Pancreas (tissue), 10 donors: ENCODE results near the gene SLC12A6. TPM values are rescaled to one million over a fixed set of nuclear protein-coding genes. Genes with fewer than 3 reads are reported as not detected.

Experiments
- ATAC-seq, 4 donors: fragments of 200-7000 bp; cut with Tn5 transposase; one replicate each; pipeline versions ENCODE4 v1.8.0 to v1.9.1; 2020; ENCODE audit warnings: mild to moderate bottlenecking in 4 of 4, moderate library complexity in 4 of 4
- DNase-seq, 6 donors: peaks; one replicate each; pipeline ENCODE4 v3.0.0-alpha.2; 2020
- FAIRE-seq: peaks from 2 replicates; lab custom pipeline; 2012; peaks lifted over from hg19 to GRCh38; lab: Jason Lieb, UNC
- H3K27ac ChIP-seq, 4 donors: fragments of 200-600 bp; sonication (generic); 1 replicate in 3 of 4; 2 replicates in 1 of 4; pipeline versions ENCODE4 v1.5.0 to v1.8.0; 2020
- H3K27me3 ChIP-seq, 4 donors: fragments of 200-600 bp; one replicate each; pipeline ENCODE4 v1.8.0; 2021
- H3K36me3 ChIP-seq, 3 donors: fragments of 200-600 bp; sonication (generic) in 1 of 3; one replicate each; pipeline versions ENCODE4 v1.5.0 to v1.8.0; 2020 to 2021
- H3K4me1 ChIP-seq, 3 donors: fragments of 200-600 bp; one replicate each; pipeline ENCODE4 v1.8.0; 2021
- H3K4me3 ChIP-seq, 4 donors: fragments of 200-600 bp; sonication (generic) in 2 of 4; one replicate each; pipeline versions ENCODE4 v1.5.0 to v1.8.0; 2020 to 2021
- H3K9me3 ChIP-seq, 4 donors: fragments of 200-600 bp; one replicate each; pipeline ENCODE4 v1.8.0; 2021
- whole genome bisulfite sequencing, 2 donors: extraction: QIAGEN DNeasy Blood & Tissue Kit; methylation state at CpG; one replicate each; pipeline ENCODE4 v1.1.7; 2013; 5-methylcytosine and 5-hydroxymethylcytosine counted together
- intact Hi-C, 3 donors: fragments of 100-400 bp; cut with DNase I; formaldehyde crosslinking; loops; one replicate each; pipeline versions ENCODE4 v1.11.1 to v1.14.2; 2022
- polyA plus RNA-seq, 2 donors: library from polyadenylated mRNA; stranded (reverse); fragments of 200-250 nt; gene quantifications; one replicate each; pipeline ENCODE4 v1.2.3, GENCODE V29; 2013
- total RNA-seq, 6 donors: library from RNA; stranded (reverse); fragmentation: NEBNext Ultra II Directional in 4 of 6; extraction: Animal tissue kit (Norgen Biotek cat#: 25700) in 4 of 6; gene quantifications; one replicate each; pipeline versions ENCODE4 v1.2.1 to v1.2.4, GENCODE V29; 2021 to 2023
- TF ChIP-seq, protein P1 (sequence below), 4 donors: fragments of 200-600 bp; sonication (generic) in 3 of 4; IDR thresholded peaks; one replicate each; pipeline versions ENCODE4 v1.5.0 to v1.8.0; 2021; ENCODE audit warnings: antibody characterized with exemption in 4 of 4
- donor health status: healthy with polysubstance abuse.
- donor health status: DM: no; HTN: no; CAD: no; lungs with moderate emphysema.
- donor health status: DM: no; HTN: no; CAD: no.
- donor health status: control.
- donor health status: control.
- donor health status: Bipolar disorder and iron deficiency.
- donor health status: DM: yes; HTN: yes; CAD: no.
- donor health status: DM: no; HTN: no; CAD: no.
- donor health status: DM: no; HTN: no; CAD: no.
- donor health status: DM: yes; HTN: yes; CAD: no.

The SLC12A6 gene
- total and polyA plus RNA-seq, 8 donors, result 2.5 to 13.1 (median 6.0) TPM

DNA sequence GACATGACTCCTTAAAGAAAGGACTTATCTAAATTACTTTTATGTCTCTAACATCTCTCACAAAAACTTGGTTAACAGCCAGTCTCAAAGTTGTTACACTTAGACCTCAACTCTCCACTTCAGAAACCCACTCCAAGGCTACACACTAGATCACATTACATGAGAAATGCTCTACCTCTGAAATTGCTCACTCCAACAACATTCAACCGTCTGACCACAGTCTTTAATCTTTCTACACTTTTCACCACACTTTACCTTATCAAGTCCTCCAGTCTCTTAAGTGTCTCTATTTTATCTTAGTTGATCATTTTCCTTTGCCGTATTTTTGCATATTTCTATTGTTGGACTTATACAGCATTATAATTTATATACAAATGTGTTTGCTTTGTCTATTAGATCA, 5.8 kb downstream of the SLC12A6 start:
- intact Hi-C loops, result no loop called here
- no peak overlapping the region for H3K27ac ChIP-seq
- H3K36me3 ChIP-seq, result no peaks in the 10 kb centered on the region
- 74 to 83% methylated on average over 2 of the region's 2 CpGs for WGBS, 2 donors
- H3K9me3 ChIP-seq, result no peaks in the 10 kb centered on the region
- H3K27me3 ChIP-seq, result no peaks in the 10 kb centered on the region
- no peak for FAIRE-seq
- no peak for DNase-seq
- no peak for ATAC-seq
- no peak overlapping the region for H3K4me3 ChIP-seq
- TF ChIP-seq, protein P1, sequence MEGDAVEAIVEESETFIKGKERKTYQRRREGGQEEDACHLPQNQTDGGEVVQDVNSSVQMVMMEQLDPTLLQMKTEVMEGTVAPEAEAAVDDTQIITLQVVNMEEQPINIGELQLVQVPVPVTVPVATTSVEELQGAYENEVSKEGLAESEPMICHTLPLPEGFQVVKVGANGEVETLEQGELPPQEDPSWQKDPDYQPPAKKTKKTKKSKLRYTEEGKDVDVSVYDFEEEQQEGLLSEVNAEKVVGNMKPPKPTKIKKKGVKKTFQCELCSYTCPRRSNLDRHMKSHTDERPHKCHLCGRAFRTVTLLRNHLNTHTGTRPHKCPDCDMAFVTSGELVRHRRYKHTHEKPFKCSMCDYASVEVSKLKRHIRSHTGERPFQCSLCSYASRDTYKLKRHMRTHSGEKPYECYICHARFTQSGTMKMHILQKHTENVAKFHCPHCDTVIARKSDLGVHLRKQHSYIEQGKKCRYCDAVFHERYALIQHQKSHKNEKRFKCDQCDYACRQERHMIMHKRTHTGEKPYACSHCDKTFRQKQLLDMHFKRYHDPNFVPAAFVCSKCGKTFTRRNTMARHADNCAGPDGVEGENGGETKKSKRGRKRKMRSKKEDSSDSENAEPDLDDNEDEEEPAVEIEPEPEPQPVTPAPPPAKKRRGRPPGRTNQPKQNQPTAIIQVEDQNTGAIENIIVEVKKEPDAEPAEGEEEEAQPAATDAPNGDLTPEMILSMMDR (IDR thresholded peaks at IDR 0.05), result no peak
- H3K4me1 ChIP-seq, result peaks cover 0 to 2% (median 0%) of the 10 kb centered on the region in 3 donors

DNA sequence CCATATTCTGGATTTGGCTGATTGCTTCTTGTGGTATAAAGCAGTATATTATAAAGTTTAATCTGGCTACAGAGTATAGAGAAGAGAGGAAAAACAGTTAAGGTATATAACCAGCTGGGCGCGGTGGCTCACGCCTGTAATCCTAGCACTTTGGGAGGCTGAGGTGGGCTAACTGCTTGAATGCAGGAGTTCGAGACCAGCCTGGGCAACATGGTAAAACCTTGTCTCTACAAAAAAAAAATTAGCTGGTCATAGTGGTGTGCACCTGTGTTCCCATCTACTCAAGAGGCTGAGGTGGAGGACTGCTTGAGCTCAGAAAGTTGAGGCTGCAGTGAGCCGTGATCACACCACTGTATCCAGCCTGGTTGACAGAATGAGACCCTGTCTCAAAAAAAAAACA, 7.3 kb downstream of the SLC12A6 start:
- Histone ChIP-seq H3K4me3 (no peak overlapping the region), H3K27ac (no peak overlapping the region), H3K4me1 (no peaks in the 10 kb centered on the region), H3K27me3 (no peaks in the 10 kb centered on the region), H3K9me3 (no peaks in the 10 kb centered on the region), H3K36me3 (no peaks in the 10 kb centered on the region)
- TF ChIP-seq, protein P1 (IDR thresholded peaks at IDR 0.05), result no peak
- intact Hi-C loops, result no loop called here
- WGBS, 2 donors, result 93 to 94% methylated on average over 5 of the region's 5 CpGs
- DNase-seq, result no peak
- FAIRE-seq, result no peak
- ATAC-seq, result no peak

DNA sequence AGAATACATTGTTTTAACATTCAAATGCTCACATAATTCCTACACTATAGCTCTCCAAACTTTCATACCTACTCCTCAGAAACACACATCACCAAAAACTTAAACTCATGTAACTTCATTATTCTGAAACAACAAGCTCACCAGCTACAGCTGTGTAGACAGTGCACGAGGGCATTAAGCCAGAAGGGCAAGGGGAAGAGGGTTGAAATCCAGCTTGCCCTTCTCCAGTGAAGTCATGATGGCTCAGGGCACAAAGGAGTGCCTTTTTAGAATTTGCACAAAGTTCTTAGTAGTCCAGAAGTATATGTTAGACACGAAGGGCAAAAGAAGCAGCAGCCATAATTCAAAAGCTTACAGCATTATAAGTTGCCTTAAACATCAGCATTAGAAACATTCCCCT, 8.6 kb downstream of the SLC12A6 start:
- no peaks in the 10 kb centered on the region for H3K4me1 ChIP-seq
- intact Hi-C loops, result no loop called here
- no peaks in the 10 kb centered on the region for H3K27me3 ChIP-seq
- H3K9me3 ChIP-seq, result no peaks in the 10 kb centered on the region
- FAIRE-seq (no peak), ATAC-seq (no peak), DNase-seq (no peak)
- 62 to 82% methylated on average over 2 of the region's 2 CpGs for WGBS, 2 donors
- no peaks in the 10 kb centered on the region for H3K36me3 ChIP-seq
- TF ChIP-seq, protein P1 (IDR thresholded peaks at IDR 0.05), result no peak
- no peak overlapping the region for H3K27ac ChIP-seq
- H3K4me3 ChIP-seq, result no peak overlapping the region

DNA sequence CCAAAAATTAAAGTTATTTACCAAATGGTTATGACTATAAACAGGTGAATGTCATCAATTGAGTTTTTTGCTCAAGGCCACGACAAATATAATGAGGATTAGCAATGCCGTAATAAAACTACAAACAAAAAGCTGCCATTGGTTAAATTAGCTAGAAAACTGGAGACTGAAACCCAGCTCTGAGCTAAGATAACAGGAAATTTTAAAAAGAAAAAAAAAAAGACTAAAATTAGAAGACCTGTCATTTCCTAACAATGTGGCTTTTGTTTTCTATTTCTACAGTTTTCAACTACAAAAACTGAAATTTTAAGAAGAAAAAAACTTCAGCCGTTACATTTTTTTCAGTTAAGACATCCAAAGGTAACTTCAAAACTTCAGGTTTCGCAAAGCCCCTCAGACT, 9.7 kb downstream of the SLC12A6 start:
- TF ChIP-seq, protein P1 (IDR thresholded peaks at IDR 0.05), result no peak
- WGBS, 2 donors, result 82 to 85% methylated on average over 4 of the region's 4 CpGs
- Histone ChIP-seq H3K36me3 (no peaks in the 10 kb centered on the region), H3K4me1 (no peaks in the 10 kb centered on the region), H3K4me3 (no peak overlapping the region), H3K9me3 (no peaks in the 10 kb centered on the region), H3K27me3 (no peaks in the 10 kb centered on the region), H3K27ac (no peak overlapping the region)
- intact Hi-C loops, result no loop called here
- no peak for FAIRE-seq
- no peak for DNase-seq
- no peak for ATAC-seq

DNA sequence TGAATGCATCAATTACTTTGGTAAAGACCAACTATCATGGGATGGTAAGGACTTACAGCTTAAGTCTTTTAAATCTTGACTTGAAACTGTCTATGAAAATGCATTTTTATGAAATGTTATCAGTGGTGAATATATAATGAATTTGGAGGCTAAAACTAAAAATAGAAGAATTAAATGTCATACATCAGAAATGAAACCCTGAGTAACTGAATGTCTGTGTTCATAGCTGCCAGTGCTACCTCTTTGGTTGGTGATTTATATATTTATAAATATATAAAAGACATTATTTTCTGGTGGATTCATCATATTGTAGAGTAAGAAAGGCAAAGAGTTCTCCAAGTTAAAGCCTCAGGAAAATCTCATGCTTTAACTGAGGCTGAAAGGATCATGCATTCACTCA, 12.2 kb downstream of the SLC12A6 start:
- FAIRE-seq, result peak; percentile 5
- TF ChIP-seq, protein P1 (IDR thresholded peaks at IDR 0.05), result no peak
- no peak for ATAC-seq
- H3K4me3 ChIP-seq, result no peak overlapping the region
- no peak overlapping the region for H3K27ac ChIP-seq
- no peaks in the 10 kb centered on the region for H3K9me3 ChIP-seq
- intact Hi-C loops, result no loop called here
- H3K36me3 ChIP-seq, result no peaks in the 10 kb centered on the region
- DNase-seq, result no peak
- no peaks in the 10 kb centered on the region for H3K27me3 ChIP-seq
- no peaks in the 10 kb centered on the region for H3K4me1 ChIP-seq
